SU-DHL-6 (cell line): Measurements from ENCODE around the gene IFT52.

Experiments
- CTCF ChIP-seq: fragments of 200-600 bp; sonication (generic); IDR thresholded peaks from one replicate; pipeline ENCODE4 v1.5.1; 2017; ENCODE audit warnings: antibody characterized with exemption, mild to moderate bottlenecking, low read length, moderate library complexity; ENCODE audit not compliant: insufficient read depth, poor library complexity, severe bottlenecking
- EZH2phosphoT487 ChIP-seq: fragments of 200-600 bp; sonication (generic), shearing (Covaris generic); conservative IDR thresholded peaks from 2 replicates; pipeline ENCODE4 v1.6.1; 2018; ENCODE audit warnings: mild to moderate bottlenecking, antibody characterized with exemption, low read length, moderate library complexity, mixed read lengths

DNA sequence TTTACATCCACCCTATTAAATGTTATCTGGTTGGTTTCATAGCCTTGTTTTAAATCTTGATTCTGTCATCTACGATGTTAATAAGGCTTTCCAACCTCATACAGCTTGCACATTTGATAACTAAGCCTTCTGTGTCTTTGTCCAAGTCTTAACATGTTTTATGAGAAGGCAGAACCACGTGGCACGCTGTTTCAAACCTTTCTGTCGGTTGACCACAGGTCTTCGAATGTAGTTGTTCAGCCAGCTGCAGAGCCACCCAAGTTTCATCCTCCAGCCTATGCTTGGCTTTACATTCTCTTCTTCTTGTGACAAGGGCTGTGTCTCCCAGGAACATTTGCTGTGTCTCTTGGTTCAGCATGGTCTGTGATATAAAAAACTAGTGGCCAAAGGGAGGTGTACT lies 47.6 kb upstream of the IFT52 start:
- TF ChIP-seq CTCF (no peak), EZH2phosphoT487 (no peak)
